Tibial nerve (tissue), 3 donors: ENCODE data around the gene C4BPA.

Experiments used
- POLR2A ChIP-seq, 2 donors: fragments of 450-650 bp; IDR thresholded peaks; one replicate each; pipeline ENCODE4 v1.6.1; 2017; ENCODE audit warnings: antibody characterized with exemption in 2 of 2, mild to moderate bottlenecking in 2 of 2, moderate library complexity in 2 of 2
- TF ChIP-seq, protein P1 (sequence below), 5 experiments: fragments of 200-600 bp in 3 of 5; fragments of 450-650 bp in 2 of 5; sonication (generic) in 3 of 5; IDR thresholded peaks; one replicate each; pipeline ENCODE4 v1.5.1; 2016 to 2019; ENCODE audit warnings: antibody characterized with exemption in 5 of 5, mild to moderate bottlenecking in 3 of 5, moderate library complexity in 2 of 5

DNA sequence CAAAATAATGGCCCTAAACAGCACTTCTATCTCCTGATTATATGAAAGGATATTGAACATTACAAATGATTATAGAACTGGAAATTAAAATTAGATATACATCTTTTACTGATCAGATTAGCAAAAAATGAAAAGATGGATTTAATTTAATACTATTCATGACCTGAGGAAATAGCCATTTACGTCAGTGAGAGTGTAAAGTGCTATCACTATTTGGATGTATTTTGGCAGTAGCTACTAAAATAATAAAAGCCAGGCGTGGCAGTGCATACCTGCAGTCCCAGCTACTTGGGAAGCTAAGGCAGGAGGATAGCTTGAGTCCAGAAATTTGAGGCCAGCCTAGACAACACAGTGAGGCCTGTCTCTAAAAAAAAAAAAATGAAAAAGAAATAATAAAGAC, 10.1 kb upstream of the C4BPA start:
- TF ChIP-seq, protein P1, sequence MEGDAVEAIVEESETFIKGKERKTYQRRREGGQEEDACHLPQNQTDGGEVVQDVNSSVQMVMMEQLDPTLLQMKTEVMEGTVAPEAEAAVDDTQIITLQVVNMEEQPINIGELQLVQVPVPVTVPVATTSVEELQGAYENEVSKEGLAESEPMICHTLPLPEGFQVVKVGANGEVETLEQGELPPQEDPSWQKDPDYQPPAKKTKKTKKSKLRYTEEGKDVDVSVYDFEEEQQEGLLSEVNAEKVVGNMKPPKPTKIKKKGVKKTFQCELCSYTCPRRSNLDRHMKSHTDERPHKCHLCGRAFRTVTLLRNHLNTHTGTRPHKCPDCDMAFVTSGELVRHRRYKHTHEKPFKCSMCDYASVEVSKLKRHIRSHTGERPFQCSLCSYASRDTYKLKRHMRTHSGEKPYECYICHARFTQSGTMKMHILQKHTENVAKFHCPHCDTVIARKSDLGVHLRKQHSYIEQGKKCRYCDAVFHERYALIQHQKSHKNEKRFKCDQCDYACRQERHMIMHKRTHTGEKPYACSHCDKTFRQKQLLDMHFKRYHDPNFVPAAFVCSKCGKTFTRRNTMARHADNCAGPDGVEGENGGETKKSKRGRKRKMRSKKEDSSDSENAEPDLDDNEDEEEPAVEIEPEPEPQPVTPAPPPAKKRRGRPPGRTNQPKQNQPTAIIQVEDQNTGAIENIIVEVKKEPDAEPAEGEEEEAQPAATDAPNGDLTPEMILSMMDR (IDR thresholded peaks at IDR 0.05): no peak
- TF ChIP-seq POLR2A (IDR thresholded peaks at IDR 0.05): no peak
